Fibroblast of skin of right quadriceps (primary cell): ENCODE measurements around the gene MZF1.
"Not testable (repeated sequence)": the region's sequence is repeated elsewhere in the genome, so short reads cannot be mapped to it uniquely, and the experiment has no call there.

Experiments used
- DNase-seq: peaks from one replicate; pipeline ENCODE4 v3.0.0-alpha.2; 2013

The MZF1 gene

GRCh38 chr19:58572818-58573657, at the start of gene MZF1:
Gene MZF1, minus strand, starts transcription at chr19:58573335. Its CDS starts 1,946 bp downstream, at chr19:58571389.
- peak; percentile 100 for DNase-seq

- DNase-seq: not testable (repeated sequence)
These were observed 34.1 kb upstream of the MZF1 start for GRCh38 chr19:58607213-58607612.

- not testable (repeated sequence) for DNase-seq
These were observed 33.2 kb upstream of the MZF1 start for GRCh38 chr19:58606251-58606896.

DNA sequence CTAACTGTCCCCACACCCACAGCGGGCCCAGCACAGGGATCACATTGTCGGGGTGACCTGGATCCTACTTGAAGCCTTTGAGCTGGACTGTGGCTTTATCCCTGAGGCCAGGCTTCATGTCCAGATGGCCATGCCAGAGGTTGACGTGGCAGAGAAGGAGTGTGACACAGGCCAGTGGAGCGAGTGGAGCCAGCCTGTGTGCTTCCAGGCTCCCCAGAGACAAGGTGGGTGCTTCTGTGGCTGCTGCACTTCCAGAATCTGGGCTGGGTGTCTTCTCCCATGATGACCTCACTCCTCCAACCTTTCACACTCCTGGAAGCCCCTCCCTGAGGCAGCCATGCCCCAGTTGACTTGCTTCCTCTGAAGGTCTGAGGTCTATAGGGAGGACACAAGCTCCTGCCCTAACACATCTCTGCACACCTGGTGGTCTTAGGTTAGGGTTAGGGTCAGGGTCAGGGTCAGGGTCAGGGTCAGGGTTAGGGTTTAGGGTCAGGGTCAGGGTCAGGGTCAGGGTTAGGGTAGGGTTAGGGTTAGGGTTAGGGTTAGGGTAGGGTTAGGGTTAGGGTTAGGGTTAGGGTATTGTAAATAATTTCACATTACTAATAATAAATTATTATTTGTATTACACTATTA, 13.1 kb upstream of the MZF1 start:
- no peak for DNase-seq

DNA sequence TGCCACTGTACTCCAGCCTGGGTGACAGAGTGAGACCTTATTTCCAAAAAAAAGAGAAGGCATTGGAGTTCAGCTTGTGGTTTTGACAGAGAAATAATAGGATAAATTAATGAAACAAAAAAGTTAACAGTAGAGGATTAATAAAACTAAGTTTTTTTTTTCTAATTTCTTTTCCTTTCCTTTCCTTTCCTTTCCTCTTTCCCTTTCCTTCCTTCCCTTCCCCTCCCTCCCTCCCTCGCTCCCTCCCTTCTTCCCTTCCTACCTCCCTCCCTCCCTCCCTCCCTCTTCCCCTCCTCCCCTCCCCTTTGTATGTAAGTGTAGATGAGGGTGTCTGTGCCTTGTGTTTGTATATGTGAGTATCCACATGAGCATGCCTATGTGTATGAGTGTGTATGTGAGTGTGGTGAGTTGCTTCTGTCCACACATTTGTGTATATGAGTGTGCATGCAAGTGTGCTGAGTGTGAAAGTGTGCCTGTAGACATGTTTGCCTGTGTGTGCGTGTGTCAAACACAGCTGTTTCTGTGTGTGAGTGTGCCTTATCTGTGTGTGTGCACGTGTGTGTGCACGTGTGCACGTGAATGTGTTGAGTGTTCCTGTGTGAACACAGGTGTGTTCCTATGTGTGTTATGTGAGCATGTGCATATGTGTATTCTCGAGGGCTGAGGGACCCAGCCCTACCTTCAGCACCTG, 12.5 kb upstream of the MZF1 start:
- DNase-seq: no peak

DNA sequence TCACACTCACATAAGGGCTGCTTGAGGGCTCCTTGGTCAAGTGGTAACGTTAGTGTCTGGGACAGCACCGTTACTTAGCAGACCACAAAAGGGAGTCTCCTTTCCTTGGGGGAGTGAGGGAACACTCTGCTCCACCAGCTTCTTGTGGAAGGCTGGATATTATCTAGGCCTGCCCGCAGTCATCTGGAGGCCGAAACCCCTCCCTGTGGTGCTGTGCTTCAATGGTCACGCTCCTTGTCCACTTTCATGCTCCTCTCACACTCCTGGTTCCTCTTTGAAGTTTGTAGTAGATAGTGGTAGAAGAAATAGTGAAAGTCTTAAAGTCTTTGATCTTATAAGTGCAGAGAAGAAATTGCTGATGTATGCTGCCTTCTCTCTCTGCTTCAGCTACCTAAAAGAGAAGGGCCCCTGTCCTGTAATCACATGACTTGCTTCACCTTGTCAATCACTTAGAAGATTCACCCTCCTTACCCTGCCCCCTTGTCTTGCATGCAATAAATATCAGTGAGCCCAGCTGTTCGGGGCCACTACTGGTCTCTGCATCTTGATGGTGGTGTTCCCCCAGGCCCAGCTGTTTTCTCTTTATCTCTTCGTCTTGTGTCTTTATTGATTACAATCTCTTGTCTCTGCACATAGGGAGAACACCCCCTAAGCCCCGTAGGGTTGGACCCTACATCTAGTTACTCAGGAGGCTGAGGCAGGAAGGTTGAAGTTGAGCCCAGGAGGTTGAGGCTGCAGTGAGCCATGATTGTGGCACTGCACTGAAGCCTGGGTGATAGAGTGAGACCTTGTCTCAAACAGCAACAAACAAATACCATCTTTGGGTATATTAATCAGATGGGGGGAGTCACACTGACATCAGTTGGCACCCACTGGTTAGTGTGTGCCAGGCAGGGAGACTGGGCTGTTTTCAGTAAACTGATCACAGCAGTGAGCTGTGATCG, 11.6 kb upstream of the MZF1 start:
- no peak for DNase-seq

DNA sequence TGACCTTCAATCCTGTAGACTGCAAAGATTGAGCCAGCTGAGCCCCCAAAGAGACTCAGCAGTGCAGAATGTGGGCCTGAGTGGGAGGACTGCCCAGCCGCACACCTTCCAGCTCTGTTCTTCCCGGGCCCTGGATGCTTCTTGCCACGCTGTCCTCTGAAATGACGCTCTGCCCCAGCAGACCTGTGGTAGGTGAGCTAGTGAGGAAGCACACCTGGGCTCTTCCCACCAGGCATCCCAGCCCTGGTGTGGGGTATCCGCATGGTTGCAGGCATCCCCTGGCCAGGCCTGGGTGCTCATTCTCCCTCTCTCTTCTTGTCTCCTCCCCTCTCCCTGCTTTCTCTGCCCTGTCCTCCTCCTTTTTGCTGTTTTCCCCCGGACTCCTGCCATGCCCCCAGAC, 9.8 kb upstream of the MZF1 start:
- DNase-seq: no peak

- DNase-seq: peak; percentile 84
These were observed 8.3 kb upstream of the MZF1 start for GRCh38 chr19:58581227-58582141.

GRCh38 chr19:58579473-58580142, 6.5 kb upstream of the MZF1 start:
- DNase-seq: no peak

DNA sequence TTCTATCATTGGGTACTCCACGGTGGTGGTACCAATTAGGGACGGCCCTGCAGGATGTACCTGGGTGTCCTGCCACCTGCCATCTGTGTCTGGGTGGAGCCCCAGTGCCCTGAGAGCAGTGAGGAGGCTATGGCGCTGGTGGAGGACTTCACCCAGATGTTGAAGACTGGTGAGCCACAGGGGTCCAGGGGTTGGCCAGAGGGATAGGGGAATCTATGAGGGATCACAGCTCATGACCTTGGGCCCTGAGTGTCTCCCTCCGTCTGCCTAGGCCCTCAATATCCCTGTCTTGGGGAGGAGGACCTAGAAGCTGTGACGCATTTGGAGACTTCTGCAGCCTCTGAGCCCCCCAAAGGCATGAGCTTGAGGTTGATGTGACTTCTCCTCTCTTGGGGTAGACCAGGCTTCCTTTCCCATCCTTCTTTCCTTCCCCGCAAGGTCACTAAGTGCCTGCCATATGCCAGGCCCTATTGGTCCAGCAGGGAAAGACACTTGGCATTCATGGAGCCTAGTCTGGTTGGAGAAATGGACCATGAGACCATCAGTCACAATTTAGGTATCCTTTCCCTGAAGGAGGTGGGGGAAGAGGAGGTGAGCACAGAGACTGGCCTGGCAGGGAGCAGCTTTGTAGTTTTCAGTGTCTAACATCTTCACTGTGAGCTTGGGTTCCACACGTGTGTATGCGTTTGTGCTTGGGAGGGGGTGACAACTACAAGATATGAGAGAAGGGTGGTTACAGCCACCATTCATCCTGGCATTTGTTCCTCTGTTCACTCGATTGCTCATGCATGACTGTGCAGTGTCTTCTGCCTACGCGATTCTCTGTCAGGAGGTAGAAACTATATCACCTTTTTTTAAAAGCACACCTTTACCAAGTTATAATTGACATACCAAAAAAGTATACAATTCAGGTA, 5.1 kb upstream of the MZF1 start:
- DNase-seq: no peak

DNA sequence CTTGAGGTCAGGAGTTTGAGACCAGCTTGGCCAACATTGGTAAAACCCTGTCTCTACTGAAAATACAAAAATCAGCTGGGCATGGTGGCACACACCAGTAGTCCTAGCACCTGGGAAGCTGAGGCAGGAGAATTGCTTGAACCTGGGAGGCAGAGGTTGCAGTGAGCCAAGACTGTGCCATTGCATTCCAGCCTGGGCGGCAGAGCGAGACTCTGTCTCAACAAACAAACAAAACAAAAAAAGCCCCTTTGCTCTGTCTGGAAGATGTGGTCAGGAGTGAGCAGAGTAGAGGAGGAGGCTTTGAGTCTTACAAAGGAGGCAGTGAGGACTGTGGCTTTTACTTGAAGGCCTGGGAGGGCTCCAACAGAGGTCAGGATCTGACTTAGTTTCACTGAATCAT, 4.4 kb upstream of the MZF1 start:
- DNase-seq: not testable (repeated sequence)

- DNase-seq: peak; percentile 91
These were observed 2.3 kb upstream of the MZF1 start for GRCh38 chr19:58575183-58576041.

GRCh38 chr19:58573658-58574164, 576 bp upstream of the MZF1 start:
- no peak for DNase-seq

- no peak for DNase-seq
These were observed 913 bp downstream of the MZF1 start for GRCh38 chr19:58572026-58572817.

DNA sequence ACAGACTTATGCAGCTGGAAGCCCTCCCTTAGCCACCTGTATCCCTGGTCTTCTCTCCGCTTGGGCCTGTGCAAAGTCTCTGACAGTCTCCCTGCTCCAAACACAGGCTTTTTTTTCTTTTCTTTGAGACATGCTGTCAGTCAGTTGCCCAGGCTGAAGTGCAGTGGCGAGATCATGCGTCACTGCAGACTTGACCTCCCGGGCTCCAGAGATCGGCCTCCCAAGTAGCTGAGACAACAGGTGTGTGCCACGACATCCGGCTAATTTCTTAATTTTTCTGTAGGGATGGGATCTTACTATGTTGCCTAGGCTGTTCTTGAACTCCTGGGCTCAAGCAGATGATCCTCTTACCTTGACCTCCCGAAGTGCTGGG, 1.6 kb downstream of the MZF1 start:
- no peak for DNase-seq

GRCh38 chr19:58570770-58571574, 2.2 kb downstream of the MZF1 start:
- no peak for DNase-seq
